Hematopoietic multipotent progenitor cell treated with erythropoietin and hydrocortisone succinate and interleukin-3 and kit ligand, for 4 days (in vitro differentiated cells): Measurements from ENCODE around the gene SLAIN1.
"Not testable (repeated sequence)": the region's sequence is repeated elsewhere in the genome, so short reads cannot be mapped to it uniquely, and the experiment has no call there.

ENCODE experiments used
- DNase-seq: peaks from one replicate; pipeline ENCODE4 v3.0.0-alpha.2; 2015

The SLAIN1 gene

GRCh38 chr13:77697217-77698103 lies at the start of gene SLAIN1:
Gene SLAIN1 (plus strand): TSS chr13:77697687. CDS start chr13:77697914, 227 bp downstream.
- peak; percentile 93 for DNase-seq

DNA sequence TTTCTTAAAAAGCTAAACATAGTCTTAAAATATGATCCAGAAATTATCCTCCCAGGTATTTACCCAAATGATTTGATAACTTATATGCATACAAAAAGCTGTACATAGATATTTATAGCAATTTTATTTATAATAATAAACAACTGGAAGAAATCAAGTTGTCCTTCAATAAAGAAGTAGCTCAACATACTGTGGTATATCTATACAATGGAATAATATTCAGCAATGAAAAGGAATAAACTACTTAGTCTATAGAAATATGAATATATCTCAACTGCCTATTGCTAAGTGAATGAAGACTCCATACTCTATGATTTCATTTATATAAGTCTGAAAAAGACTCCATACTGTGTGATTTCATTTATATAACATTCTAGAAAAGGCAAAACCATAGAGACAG lies 47.1 kb upstream of the SLAIN1 start:
- no peak for DNase-seq

GRCh38 chr13:77653301-77653700 lies 44.2 kb upstream of the SLAIN1 start:
- DNase-seq = peak; percentile 44

DNA sequence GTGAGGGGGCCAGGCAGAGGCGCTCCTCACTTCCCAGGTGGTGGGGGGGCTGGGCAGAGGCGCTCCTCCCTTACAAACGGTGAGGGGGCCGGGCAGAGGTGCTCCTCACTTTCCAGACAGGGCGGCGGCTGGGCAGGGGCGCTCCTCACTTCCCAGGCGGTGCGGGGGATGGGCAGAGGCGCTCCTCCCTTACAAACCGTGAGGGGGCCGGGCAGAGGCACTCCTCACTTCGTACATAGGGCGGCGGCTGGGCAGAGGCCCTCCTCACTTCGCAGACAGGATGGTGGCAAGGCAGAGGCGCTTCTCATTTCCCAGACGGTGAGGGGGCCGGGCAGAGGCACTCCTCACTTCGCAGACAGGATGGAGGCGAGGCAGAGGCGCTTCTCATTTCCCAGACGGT lies 37.5 kb upstream of the SLAIN1 start:
- DNase-seq = not testable (repeated sequence)

GRCh38 chr13:77660841-77661250 lies 36.6 kb upstream of the SLAIN1 start:
- DNase-seq = no peak

DNA sequence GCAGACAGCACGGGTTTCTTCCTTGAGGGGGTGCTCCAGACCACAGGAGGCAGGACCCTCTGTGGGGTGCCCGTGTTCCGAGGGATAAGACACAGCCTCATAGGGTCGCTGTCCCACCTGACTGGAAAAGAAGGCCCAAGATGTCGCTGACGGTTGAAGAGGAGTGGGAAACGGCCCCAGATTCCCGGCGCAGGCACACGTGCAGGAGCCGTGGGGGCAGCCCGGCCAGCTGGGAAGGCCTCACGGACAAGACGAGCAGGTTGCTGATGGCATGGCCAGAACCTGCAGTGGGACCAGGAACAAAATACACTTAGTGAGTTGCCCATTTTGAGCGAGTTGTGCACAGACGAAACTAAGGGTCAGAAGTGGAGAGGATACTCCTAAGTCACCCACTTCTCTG lies 35.2 kb upstream of the SLAIN1 start:
- not testable (repeated sequence) for DNase-seq

GRCh38 chr13:77662831-77663230 lies 34.7 kb upstream of the SLAIN1 start:
- not testable (repeated sequence) for DNase-seq

GRCh38 chr13:77674852-77675251 lies 22.6 kb upstream of the SLAIN1 start:
- DNase-seq = no peak

- no peak for DNase-seq
Measured at GRCh38 chr13:77678691-77679235, 18.7 kb upstream of the SLAIN1 start.

DNA sequence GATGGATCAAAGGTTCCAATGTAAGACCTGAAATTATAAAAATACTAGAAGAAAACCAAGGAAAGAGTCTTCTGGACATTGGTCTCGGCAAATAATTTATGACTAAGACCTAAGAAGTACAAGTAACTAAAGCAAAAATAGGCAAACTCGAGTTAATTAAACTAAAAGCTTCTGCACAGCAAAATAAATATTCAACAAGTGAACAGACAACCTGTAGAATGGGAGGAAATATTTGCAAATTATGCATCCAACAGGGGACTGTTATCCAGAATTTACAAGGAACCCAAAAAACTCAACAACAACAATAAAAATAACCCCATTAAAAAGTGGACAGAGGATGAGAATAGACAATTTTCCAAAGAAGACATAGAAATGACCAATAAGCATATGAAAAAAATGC lies 9.7 kb upstream of the SLAIN1 start:
- no peak for DNase-seq

GRCh38 chr13:77691871-77692270 lies 5.6 kb upstream of the SLAIN1 start:
- no peak for DNase-seq

DNA sequence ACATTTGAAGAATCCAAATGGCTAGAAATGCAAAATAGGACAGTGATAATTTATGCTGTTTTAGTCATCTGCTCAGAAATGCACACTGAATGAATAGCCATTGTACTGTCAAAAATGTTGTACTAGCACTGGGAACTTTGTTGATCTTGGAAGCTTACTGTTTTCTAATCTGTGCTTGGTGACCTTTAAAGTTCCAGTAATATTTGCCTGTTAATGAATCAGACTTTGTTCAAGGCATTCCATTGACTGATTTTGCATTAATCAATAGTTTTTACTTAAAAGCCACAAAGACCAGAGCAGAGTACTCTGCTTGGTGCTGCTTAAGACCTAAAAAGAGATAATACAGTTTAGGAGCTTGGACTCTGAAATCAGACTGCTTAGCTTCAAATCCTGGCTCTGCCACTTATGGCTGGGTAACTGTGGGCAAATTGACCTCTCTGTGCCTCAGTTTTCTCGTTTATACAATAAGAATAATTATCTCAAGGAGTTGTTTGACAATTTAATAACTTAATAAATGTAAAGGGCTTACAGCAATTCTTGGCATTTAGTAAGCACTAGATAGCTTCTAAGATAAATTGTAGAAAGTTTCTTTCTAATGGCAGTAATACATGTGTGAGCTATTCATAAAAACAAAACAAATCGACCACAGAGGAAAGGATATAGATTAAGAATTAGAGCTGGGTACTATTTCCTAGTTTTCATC lies 4.6 kb upstream of the SLAIN1 start:
- no peak for DNase-seq

DNA sequence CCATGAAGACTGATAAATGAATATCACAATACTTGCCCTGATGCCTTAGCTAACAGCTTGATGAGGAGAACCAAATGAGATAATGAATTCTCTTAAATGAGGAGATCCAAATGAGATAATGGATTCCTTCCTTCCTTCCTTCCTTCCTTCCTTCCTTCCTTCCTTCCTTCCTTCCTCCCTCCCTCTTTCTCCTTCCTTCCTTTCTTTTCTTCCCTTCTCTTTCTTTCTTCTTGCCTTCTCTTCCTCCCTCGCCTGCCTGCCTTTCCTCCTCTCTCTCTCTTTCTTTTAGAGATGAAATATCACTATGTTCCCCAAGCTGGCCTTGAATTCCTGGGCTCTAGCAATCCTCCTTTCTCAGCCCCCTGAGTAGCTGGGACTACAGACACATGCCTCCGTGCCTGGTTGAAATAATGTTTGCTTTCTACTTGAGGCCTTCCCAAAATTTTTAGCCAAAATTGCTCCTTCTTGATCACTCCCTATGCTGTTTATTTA lies 4.0 kb upstream of the SLAIN1 start:
- DNase-seq = no peak

DNA sequence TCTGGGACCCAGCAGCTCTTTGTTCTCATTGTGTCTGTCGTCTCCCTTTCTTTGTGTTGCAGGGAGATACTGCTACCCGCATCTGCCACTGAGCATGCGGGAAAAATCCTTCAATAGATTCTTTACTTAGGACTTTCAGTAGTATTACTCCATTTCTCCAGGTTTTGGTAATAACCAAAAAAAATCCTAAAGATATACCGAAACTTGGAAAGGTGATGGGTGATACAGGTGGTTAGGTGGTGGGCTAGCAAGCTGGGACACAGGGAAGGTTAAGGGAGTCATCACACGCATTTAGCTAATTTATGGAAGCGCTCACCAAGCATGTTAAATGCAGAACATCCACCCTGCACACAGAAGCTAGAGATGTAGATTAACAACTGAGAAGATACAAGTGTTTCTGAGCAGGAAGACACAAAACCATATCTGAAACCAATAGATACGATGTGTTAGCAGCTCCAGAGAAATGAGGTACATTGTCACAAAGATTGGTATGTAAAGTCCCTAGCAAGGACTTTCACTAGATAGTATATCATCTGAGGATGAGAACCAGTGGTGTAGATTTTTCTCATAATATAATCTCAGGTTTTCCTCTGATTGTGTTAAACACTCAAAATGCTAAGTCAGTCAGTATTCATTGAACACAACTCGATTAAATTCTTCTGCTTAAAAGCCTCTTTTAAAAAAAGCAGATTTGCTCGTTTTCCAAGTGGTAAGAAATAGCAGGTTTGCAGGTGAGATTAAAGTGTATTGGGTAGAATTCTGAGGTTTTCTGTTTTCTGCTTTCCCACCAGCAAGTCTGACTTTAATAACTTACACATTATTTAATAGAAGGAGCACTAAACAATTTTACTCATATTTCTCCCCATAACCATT lies 1.2 kb upstream of the SLAIN1 start:
- peak; percentile 50 for DNase-seq

DNA sequence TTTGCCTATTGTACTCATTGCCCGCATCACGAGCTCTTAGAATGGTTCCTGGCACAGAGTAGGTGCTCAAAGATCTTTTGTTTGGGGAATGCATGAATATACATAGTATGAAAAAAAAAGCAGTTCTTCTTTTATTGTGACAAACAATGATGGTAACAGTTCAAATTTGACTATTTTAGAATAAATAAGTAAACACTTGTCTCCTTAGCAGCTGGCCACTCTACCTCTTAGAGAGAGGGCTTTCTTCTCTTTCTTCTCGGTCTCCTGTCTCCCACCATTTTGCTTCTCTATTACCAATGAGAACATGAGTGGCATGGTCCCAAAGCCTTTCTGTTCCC lies 639 bp upstream of the SLAIN1 start:
- no peak for DNase-seq

DNA sequence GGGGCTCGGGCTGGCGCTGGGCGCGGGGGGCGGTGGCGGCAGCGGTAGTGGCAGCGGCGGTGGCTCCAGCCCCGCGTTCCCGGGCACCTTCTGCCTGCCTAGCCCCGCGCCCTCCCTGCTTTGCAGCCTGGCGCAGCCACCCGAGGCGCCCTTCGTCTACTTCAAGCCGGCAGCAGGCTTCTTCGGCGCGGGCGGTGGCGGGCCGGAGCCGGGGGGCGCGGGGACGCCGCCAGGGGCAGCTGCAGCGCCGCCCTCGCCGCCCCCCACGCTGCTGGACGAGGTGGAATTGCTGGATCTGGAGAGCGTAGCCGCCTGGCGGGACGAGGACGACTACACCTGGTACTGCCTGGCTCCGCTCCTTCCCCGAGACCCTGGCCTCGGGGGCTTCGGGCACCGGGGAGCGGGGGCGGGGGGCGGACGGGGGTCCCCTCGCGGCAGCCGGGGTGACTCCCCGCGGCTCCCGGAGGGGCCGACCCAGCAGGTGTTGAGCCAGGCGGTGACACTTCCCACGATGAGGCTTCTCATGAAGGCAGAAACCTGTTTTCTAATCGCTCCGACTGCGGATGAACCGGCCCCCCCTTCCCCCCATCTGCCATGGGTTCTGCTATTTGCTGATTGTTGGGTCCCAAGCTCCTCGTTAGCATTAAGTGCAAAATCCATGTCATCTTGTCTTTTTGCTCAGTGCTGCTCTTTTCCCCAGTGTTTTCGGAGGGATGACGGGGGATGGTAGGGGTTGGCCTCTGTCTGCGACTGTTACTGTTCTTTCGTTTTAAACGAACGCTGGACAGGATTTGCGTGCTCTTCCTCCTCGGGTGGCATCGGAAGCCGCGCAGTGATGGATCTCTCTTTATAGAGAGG lies 943 bp downstream of the SLAIN1 start:
- peak; percentile 80 for DNase-seq

- peak; percentile 20 for DNase-seq
Measured at GRCh38 chr13:77699059-77699680, 1.7 kb downstream of the SLAIN1 start.

DNA sequence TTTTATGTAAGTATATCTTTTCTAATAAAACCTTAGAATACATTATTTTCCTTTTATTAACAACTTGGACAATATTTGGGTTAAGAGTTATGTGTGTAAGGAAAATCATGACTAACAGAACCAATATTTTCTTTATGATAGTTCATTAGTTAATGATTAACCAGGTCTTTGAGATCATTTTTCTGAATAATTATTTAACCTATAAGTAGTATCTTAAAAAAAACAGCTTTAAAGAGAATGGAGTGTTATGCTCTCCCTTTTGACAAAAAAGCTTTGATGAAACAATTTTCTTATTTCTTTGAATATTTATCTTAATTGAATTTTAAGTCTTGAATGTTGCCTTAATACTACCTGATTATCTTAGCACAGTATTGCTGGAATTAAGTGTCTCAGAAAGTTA lies 3.8 kb downstream of the SLAIN1 start:
- DNase-seq = no peak

GRCh38 chr13:77702366-77702765 lies 4.9 kb downstream of the SLAIN1 start:
- no peak for DNase-seq

- no peak for DNase-seq
Measured at GRCh38 chr13:77703408-77703807, 5.9 kb downstream of the SLAIN1 start.

GRCh38 chr13:77714119-77714755 lies 16.8 kb downstream of the SLAIN1 start:
- DNase-seq = no peak
